Measurements from ENCODE around the gene LHX4. TPM values are rescaled to one million over a fixed set of nuclear protein-coding genes. Genes with fewer than 3 reads are reported as not detected.

The LHX4 gene
- total RNA-seq, 3 donors from 2014 or later (not counting 1 experiment from before 2014, with no cell fraction given), result 0.08 TPM; not detected in 2

DNA sequence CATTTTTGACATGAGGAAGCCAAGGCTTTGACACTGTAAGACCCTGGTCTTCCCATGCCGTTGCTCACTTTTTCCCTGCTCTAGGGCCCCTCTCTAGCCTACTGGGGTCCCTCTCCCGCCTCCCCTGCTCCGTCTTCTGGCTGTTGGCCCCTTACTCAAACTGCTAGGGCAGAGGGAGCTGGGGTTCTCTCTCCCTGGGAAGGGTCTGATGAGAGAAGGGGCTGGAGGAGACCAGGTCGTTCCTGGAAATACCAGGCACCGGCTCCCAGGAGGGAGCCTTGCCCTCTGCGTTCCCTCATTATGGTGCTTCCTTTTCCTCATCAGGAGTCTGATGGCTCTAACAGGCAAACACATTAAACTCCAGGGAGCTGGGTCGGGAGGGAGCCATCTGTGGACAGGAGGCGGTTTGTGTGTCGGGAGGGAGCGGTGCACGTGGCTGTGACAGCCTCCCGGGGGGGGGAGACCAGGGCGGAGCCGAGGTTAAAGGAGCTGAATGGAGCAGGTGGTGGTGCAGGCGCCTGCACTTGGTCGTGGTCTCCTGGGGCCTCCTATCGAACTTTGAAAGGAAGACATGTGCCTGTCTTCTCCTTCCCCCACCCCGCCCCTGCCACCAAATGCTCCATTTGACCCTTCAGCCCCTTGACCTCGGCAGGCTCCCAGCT, 35.4 kb upstream of the LHX4 start:
- Histone ChIP-seq H3K4me1 (ENCODE audit: control insufficient read depth, insufficient read depth, low read length) (peaks cover 51% of the 10 kb centered on the region), H3K27ac (ENCODE audit: low read length) (no peak overlapping the region), H3K36me3 (ENCODE audit: control insufficient read depth, insufficient read depth, low read length) (peaks cover 4% of the 10 kb centered on the region), H3K27me3 (ENCODE audit: control insufficient read depth, insufficient read depth, low read length) (no peaks in the 10 kb centered on the region), H3K4me3 (ENCODE audit: low read length) (no peak overlapping the region), H3K9me3 (ENCODE audit: control insufficient read depth, insufficient read depth, low read length) (no peaks in the 10 kb centered on the region)
- TF ChIP-seq CTCF (IDR thresholded peaks at IDR 0.05), result no peak
- intact Hi-C loops (cut with micrococcal nuclease), result loop anchor here (5.0 kb wide), 1 partner anchor 242 kb away; the partner anchor contains the start of gene CEP350
- ATAC-seq (no peak), DNase-seq (no peak)
- peak overlapping the region in 1 of 2 donors; percentile 31 for H3K27ac Mint-ChIP-seq
- H3K36me3 Mint-ChIP-seq, result no peaks in the 10 kb centered on the region
- WGBS (ENCODE audit: insufficient coverage), result 83% methylated on average over 19 of the region's 19 CpGs
- peaks cover 0 to 3% of the 10 kb centered on the region in 2 donors for H3K27me3 Mint-ChIP-seq (ENCODE audit: low read depth in 2 of 2)
- no peaks in the 10 kb centered on the region for H3K9me3 Mint-ChIP-seq
- no peak overlapping the region for H3K4me3 Mint-ChIP-seq
- peaks cover 43 to 52% of the 10 kb centered on the region in 2 donors for H3K4me1 Mint-ChIP-seq

DNA sequence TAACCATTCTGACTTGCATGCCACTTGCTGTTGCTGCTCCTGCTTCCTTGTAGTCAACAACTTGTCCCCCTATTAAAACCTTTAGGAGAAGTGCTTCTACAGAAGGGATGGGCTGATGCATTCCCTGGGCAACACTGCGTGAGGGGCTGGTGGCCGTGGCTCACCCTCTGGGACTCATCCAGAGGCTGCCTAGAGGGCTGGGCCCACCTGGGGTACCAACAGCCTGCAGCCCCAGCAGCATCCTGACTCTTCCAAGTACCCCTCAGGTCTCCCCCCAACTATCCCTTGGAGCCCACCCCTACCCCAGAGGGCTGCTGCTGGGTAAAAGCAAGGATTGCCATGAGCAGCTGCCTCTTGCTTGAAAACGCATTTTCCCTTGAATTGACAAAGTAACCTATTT, 34.7 kb upstream of the LHX4 start:
- H3K4me3 ChIP-seq (ENCODE audit: low read length), result no peak overlapping the region
- Mint-ChIP-seq H3K4me1 (peaks cover 36 to 45% of the 10 kb centered on the region in 2 donors), H3K36me3 (no peaks in the 10 kb centered on the region), H3K9me3 (no peaks in the 10 kb centered on the region), H3K27ac (peak overlapping the region in 1 of 2 donors; percentile 31), H3K27me3 (ENCODE audit: low read depth in 2 of 2) (peaks cover 0 to 2% of the 10 kb centered on the region in 2 donors), H3K4me3 (no peak overlapping the region)
- TF ChIP-seq CTCF (IDR thresholded peaks at IDR 0.05), result no peak
- H3K27me3 ChIP-seq (ENCODE audit: control insufficient read depth, insufficient read depth, low read length), result no peaks in the 10 kb centered on the region
- no peak for ATAC-seq
- H3K4me1 ChIP-seq (ENCODE audit: control insufficient read depth, insufficient read depth, low read length), result peaks cover 44% of the 10 kb centered on the region
- DNase-seq, result no peak
- WGBS (ENCODE audit: insufficient coverage), result 95% methylated on average over 3 of the region's 3 CpGs
- H3K27ac ChIP-seq (ENCODE audit: low read length), result no peak overlapping the region
- no peaks in the 10 kb centered on the region for H3K9me3 ChIP-seq (ENCODE audit: control insufficient read depth, insufficient read depth, low read length)
- intact Hi-C loops (cut with micrococcal nuclease), result no loop called here
- H3K36me3 ChIP-seq (ENCODE audit: control insufficient read depth, insufficient read depth, low read length), result peaks cover 4% of the 10 kb centered on the region

DNA sequence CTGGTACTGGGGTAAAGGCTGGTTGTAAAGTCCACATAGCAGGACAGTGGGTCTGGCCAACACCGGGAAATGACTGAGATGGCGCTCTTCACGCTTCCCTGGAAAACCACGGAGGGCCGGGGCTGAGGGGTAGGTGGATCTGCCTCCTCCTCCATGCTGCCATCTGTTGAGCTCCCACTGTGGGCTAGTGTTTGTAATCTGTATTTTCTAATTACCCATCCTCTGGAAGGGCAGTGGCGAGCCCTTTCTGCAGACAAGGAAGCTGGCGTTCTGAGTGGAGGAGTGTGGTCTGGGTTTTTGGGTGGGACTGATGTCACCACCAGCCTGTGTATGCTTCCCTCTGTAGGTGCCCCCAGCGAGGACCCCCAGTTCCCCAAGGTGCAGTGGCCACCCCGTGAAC, 34.1 kb upstream of the LHX4 start:
- DNase-seq (no peak), ATAC-seq (no peak)
- Mint-ChIP-seq H3K9me3 (no peaks in the 10 kb centered on the region), H3K36me3 (no peaks in the 10 kb centered on the region), H3K4me1 (peaks cover 32 to 41% of the 10 kb centered on the region in 2 donors), H3K4me3 (no peak overlapping the region), H3K27ac (no peak overlapping the region), H3K27me3 (ENCODE audit: low read depth in 2 of 2) (peaks cover 0 to 2% of the 10 kb centered on the region in 2 donors)
- no peak for TF ChIP-seq CTCF (IDR thresholded peaks at IDR 0.05)
- H3K27me3 ChIP-seq (ENCODE audit: control insufficient read depth, insufficient read depth, low read length), result no peaks in the 10 kb centered on the region
- H3K36me3 ChIP-seq (ENCODE audit: control insufficient read depth, insufficient read depth, low read length), result peaks cover 4% of the 10 kb centered on the region
- intact Hi-C loops (cut with micrococcal nuclease), result no loop called here
- peaks cover 39% of the 10 kb centered on the region for H3K4me1 ChIP-seq (ENCODE audit: control insufficient read depth, insufficient read depth, low read length)
- 94% methylated on average over 9 of the region's 9 CpGs for WGBS (ENCODE audit: insufficient coverage)
- H3K27ac ChIP-seq (ENCODE audit: low read length), result no peak overlapping the region
- H3K9me3 ChIP-seq (ENCODE audit: control insufficient read depth, insufficient read depth, low read length), result no peaks in the 10 kb centered on the region
- no peak overlapping the region for H3K4me3 ChIP-seq (ENCODE audit: low read length)

Data from natural killer cell (primary cell).